Adrenal gland (tissue), 5 donors: ENCODE results near the gene TADA2A.

Source experiments
- CTCF ChIP-seq, 6 experiments: fragments of 450-650 bp in 4 of 6; fragments of 200-600 bp in 2 of 6; sonication (generic) in 1 of 6; IDR thresholded peaks; 1 replicate in 5 of 6; 2 replicates in 1 of 6; pipeline versions ENCODE4 v1.5.1 to v1.8.0; 2016 to 2021; ENCODE audit warnings: antibody characterized with exemption in 6 of 6, mild to moderate bottlenecking in 2 of 6, moderate library complexity in 1 of 6
- POLR2A ChIP-seq, 2 donors: fragments of 450-650 bp; IDR thresholded peaks; one replicate each; pipeline ENCODE4 v1.6.1; 2017; ENCODE audit warnings: antibody characterized with exemption in 2 of 2, mild to moderate bottlenecking in 2 of 2, moderate library complexity in 1 of 2
- donor health status: DM: no; HTN: no; CAD: no.

- TF ChIP-seq POLR2A (IDR thresholded peaks at IDR 0.05), result no peak
- TF ChIP-seq CTCF (IDR thresholded peaks at IDR 0.05), result no peak
Observed at GRCh38 chr17:37517881-37518280, 111.2 kb downstream of the TADA2A start.
